ENCODE measurements around the gene TMEM255B. TPM values are rescaled to one million over a fixed set of nuclear protein-coding genes. Genes with fewer than 3 reads are reported as not detected.

The TMEM255B gene
- total RNA-seq, 1 experiment from 2014 or later: 2.8 TPM

- Histone ChIP-seq H3K27ac (ENCODE audit: insufficient read length, low read depth, low read length) (no peak overlapping the region), H3K18ac (ENCODE audit: insufficient read length, low read depth, low read length) (no peak overlapping the region), H4K20me1 (ENCODE audit: control insufficient read depth, insufficient read depth, insufficient read length) (no peaks in the 10 kb centered on the region), H4K8ac (replicated peaks; ENCODE audit: insufficient read length, low read depth, low read length) (no peak overlapping the region), H3K14ac (ENCODE audit: insufficient read depth, low read length) (no peak overlapping the region), H2BK20ac (ENCODE audit: low read depth, low read length, poor library complexity, severe bottlenecking) (no peak overlapping the region), H3K9ac (ENCODE audit: extremely low read depth, insufficient read length, low read length) (no peak overlapping the region), H4K91ac (ENCODE audit: insufficient read length, low read depth, low read length) (no peak overlapping the region), H3K4ac (ENCODE audit: low read depth, low read length) (no peak overlapping the region), H3K79me2 (ENCODE audit: insufficient read depth, low read length) (no peaks in the 10 kb centered on the region), H3K79me1 (ENCODE audit: insufficient read depth, low read depth, low read length, poor library complexity, severe bottlenecking) (no peaks in the 10 kb centered on the region), H3K9me3 (ENCODE audit: control insufficient read depth, low read depth, low read length) (no peaks in the 10 kb centered on the region), H3K56ac (ENCODE audit: insufficient read length, low read depth, low read length) (no peak overlapping the region), H2BK12ac (ENCODE audit: insufficient read length, low read depth, low read length) (no peak overlapping the region), H2AFZ (ENCODE audit: low read length) (no peak overlapping the region), H3T11ph (ENCODE audit: low read length) (no peak overlapping the region), H3K4me1 (ENCODE audit: insufficient read depth, low read length) (no peaks in the 10 kb centered on the region), H3K27me3 (ENCODE audit: insufficient read depth, low read length) (no peaks in the 10 kb centered on the region), H3K23ac (ENCODE audit: insufficient read length, low read depth, low read length) (no peak overlapping the region), H2BK120ac (ENCODE audit: low read depth, low read length, poor library complexity, severe bottlenecking) (no peak overlapping the region), H2BK5ac (ENCODE audit: insufficient read length, low read length) (no peak overlapping the region), H4K5ac (ENCODE audit: insufficient read length, low read depth, low read length) (no peak overlapping the region), H3K4me2 (ENCODE audit: insufficient read depth, insufficient read length, low read length) (no peak overlapping the region), H3K23me2 (ENCODE audit: insufficient read length, low read depth, low read length, poor library complexity, severe bottlenecking) (no peaks in the 10 kb centered on the region), H2AK5ac (ENCODE audit: insufficient read length, low read length) (no peak overlapping the region), H2BK15ac (ENCODE audit: low read depth, low read length) (no peak overlapping the region)
- Mint-ChIP-seq H3K36me3 (ENCODE audit: insufficient read depth in 1 of 3, low read depth in 3 of 3) (no peaks in the 10 kb centered on the region; a peak in 2 of 7 replicates), H3K4me3 (no peak overlapping the region), H3K27me3 (ENCODE audit: low read depth) (peaks cover 9% of the 10 kb centered on the region; the same call in 1 of the 2 replicates), H3K27ac (no peak overlapping the region), H3K9me3 (peaks cover 0 to 4% of the 10 kb centered on the region in 2 experiments; a peak in 2 of 5 replicates), H3K4me1 (peaks cover 4 to 9% of the 10 kb centered on the region in 2 experiments)
- DNase-seq: no peak
- no CpG with 5 or more reads among the region's 8 CpGs for WGBS (ENCODE audit: extremely low coverage, insufficient read length, low lambda C conversion rate)
- TF ChIP-seq CTCF (conservative IDR thresholded peaks at IDR 0.05): no peak
These were observed 11.4 kb downstream of the TMEM255B start for GRCh38 chr13:113770441-113770840.

All from H9 (cell line).